GM12878 (cell line): ENCODE results near the gene ENPP7. TPM values are rescaled to one million over a fixed set of nuclear protein-coding genes. Genes with fewer than 3 reads are reported as not detected.

ENCODE experiments used
- ELK1 ChIP-seq: IDR thresholded peaks from 2 replicates; pipeline ENCODE4 v1.6.1; 2012; ENCODE audit warnings: low read depth, low read length, improper control_type of control experiment
- EP300 ChIP-seq, 2 experiments: fragments of 150-350 bp in 1 of 2; IDR thresholded peaks; 2 replicates each; pipeline ENCODE4 v1.6.1; 2011 to 2012; ENCODE audit warnings: low read depth in 2 of 2, low read length in 2 of 2, borderline replicate concordance in 1 of 2, improper control_type of control experiment in 1 of 2, inconsistent platforms in 1 of 2; ENCODE audit not compliant: control insufficient read depth in 1 of 2
- IRF3 ChIP-seq: fragments of 450-650 bp; IDR thresholded peaks from 2 replicates; pipeline ENCODE4 v1.6.1; 2014; ENCODE audit warnings: mild to moderate bottlenecking
- JUNB ChIP-seq: IDR thresholded peaks from 2 replicates; pipeline ENCODE4 v1.6.1; 2016; ENCODE audit warnings: antibody characterized with exemption, mild to moderate bottlenecking
- JUND ChIP-seq: IDR thresholded peaks from 2 replicates; pipeline ENCODE4 v1.6.1; 2012; ENCODE audit warnings: low read depth, mild to moderate bottlenecking, low read length, improper control_type of control experiment, moderate library complexity
- MAX ChIP-seq: IDR thresholded peaks from 2 replicates; pipeline ENCODE4 v1.6.1; 2012; ENCODE audit warnings: low read depth, low read length, improper control_type of control experiment
- PAX5 ChIP-seq: IDR thresholded peaks from 2 replicates; pipeline ENCODE4 v1.6.1; 2011; ENCODE audit warnings: low read depth, low read length, borderline replicate concordance
- REST ChIP-seq: IDR thresholded peaks from 2 replicates; pipeline ENCODE4 v1.6.1; 2012; ENCODE audit warnings: mild to moderate bottlenecking, low read depth, low read length
- RUNX3 ChIP-seq: IDR thresholded peaks from 2 replicates; pipeline ENCODE4 v1.6.1; 2012; ENCODE audit warnings: low read length, inconsistent platforms
- USF2 ChIP-seq: IDR thresholded peaks from 2 replicates; pipeline ENCODE4 v1.6.1; 2011; ENCODE audit warnings: low read depth, low read length, improper control_type of control experiment, borderline replicate concordance
- YBX1 ChIP-seq: fragments of 450-650 bp; IDR thresholded peaks from 2 replicates; pipeline ENCODE4 v1.6.1; 2016; ENCODE audit warnings: antibody characterized with exemption
- YY1 ChIP-seq: IDR thresholded peaks from 2 replicates; pipeline ENCODE4 v1.6.1; 2011; ENCODE audit warnings: low read depth, mild to moderate bottlenecking, low read length
- ZBED1 ChIP-seq: IDR thresholded peaks from 2 replicates; pipeline ENCODE4 v1.6.1; 2016; ENCODE audit warnings: borderline replicate concordance
- ZNF687 ChIP-seq: fragments of 450-650 bp; IDR thresholded peaks from 2 replicates; pipeline ENCODE4 v1.6.1; 2017; ENCODE audit warnings: mild to moderate bottlenecking, moderate library complexity
- ZSCAN29 ChIP-seq: fragments of 450-650 bp; IDR thresholded peaks from 2 replicates; pipeline ENCODE4 v1.6.1; 2017; ENCODE audit warnings: mild to moderate bottlenecking, moderate library complexity
- polyA plus RNA-seq, 11 experiments: library from polyadenylated mRNA; depleted of rRNA in 4 of 11; unstranded in 6 of 11; stranded (reverse) in 5 of 11; fragments of >200 nt; fragmentation: Nextera tagmentation in 4 of 11; fragmentation: Illumina TruSeq in 1 of 11; extraction: Ambion mirVana in 4 of 11; extraction: Trizol in 1 of 11; gene quantifications; 1 replicate in 1 of 11; 2 replicates in 10 of 11; pipeline versions ENCODE4 v1.2.1 to v1.2.3, GENCODE V29; 2011 to 2016; ENCODE audit warnings: inconsistent platforms in 2 of 11, missing spikeins in 2 of 11, low read depth in 1 of 11
- total RNA-seq, 4 experiments: library from RNA; depleted of rRNA in 3 of 4; stranded (reverse); fragments of >200 nt in 3 of 4; fragmentation: Illumina TruSeq in 1 of 4; extraction: Trizol in 1 of 4; gene quantifications; 2 replicates each; pipeline versions ENCODE4 v1.2.1 to v1.2.3, GENCODE V29; 2013 to 2021

The ENPP7 gene
- total and polyA plus RNA-seq, 10 of the 15 experiments (the other 5 are each of a cell fraction or from before 2014, with no cell fraction given): 0.04 to 0.41 (median 0.18) TPM; not detected in 1

- TF ChIP-seq IRF3: no peak
- no peak for TF ChIP-seq MAX
- TF ChIP-seq REST: no peak
- no peak for TF ChIP-seq EP300 (IDR thresholded peaks at IDR 0.05; ENCODE audit: borderline replicate concordance in 1 of 2, control insufficient read depth in 1 of 2, low read depth in 2 of 2, low read length in 2 of 2)
- no peak for TF ChIP-seq ZBED1
- TF ChIP-seq PAX5: no peak
- TF ChIP-seq JUNB: no peak
- TF ChIP-seq ZSCAN29: no peak
- TF ChIP-seq USF2: no peak
- TF ChIP-seq JUND: no peak
- TF ChIP-seq RUNX3: no peak
- TF ChIP-seq YBX1: no peak
- TF ChIP-seq ELK1: no peak
- TF ChIP-seq ZNF687: no peak
- no peak for TF ChIP-seq YY1
Measured at GRCh38 chr17:79700592-79700991, 30.2 kb upstream of the ENPP7 start (continued).
